ENCODE measurements around the gene UCP2. TPM values are rescaled to one million over a fixed set of nuclear protein-coding genes. Genes with fewer than 3 reads are reported as not detected.
A peak's percentile ranks its signal among the peaks of the same experiment; 100 is the strongest.
"Not testable (repeated sequence)": the region's sequence is repeated elsewhere in the genome, so short reads cannot be mapped to it uniquely, and the experiment has no call there.

UCP2 gene
- total RNA-seq, 1 experiment from 2014 or later, result 30.4 TPM

GRCh38 chr11:73995731-73996130 is 13.1 kb upstream of the UCP2 start:
- no peak for DNase-seq (ENCODE audit: low spot score)

DNA sequence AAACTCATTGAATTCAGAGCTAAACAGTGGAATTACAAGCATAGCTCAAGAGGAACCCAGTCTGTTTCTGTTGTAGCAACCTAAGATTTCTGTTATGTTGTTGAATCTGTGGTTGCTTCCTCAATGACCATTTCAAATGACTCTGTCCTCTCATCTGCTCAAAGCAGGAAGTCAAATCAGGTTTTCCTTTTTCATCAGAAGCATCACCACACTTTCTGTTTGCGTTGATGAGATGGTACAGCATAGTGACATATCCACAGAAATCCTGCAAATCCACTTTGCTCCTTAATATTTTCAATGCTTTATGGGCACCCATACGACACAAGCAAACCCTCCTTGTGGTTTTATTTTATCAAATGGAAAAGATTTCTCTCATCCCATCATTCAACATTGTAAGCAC is 12.6 kb upstream of the UCP2 start:
- DNase-seq (ENCODE audit: low spot score), result no peak

- DNase-seq (ENCODE audit: low spot score), result no peak
Observed at GRCh38 chr11:73991471-73992006, 8.9 kb upstream of the UCP2 start.

GRCh38 chr11:73990730-73991129 is 8.1 kb upstream of the UCP2 start:
- no peak for DNase-seq (ENCODE audit: low spot score)

GRCh38 chr11:73989156-73989555 is 6.5 kb upstream of the UCP2 start:
- no peak for DNase-seq (ENCODE audit: low spot score)

GRCh38 chr11:73988227-73988626 is 5.6 kb upstream of the UCP2 start:
- no peak for DNase-seq (ENCODE audit: low spot score)

GRCh38 chr11:73985661-73986060 is 3.0 kb upstream of the UCP2 start:
- not testable (repeated sequence) for DNase-seq (ENCODE audit: low spot score)

GRCh38 chr11:73983741-73984538 is 1.3 kb upstream of the UCP2 start:
- no peak for DNase-seq (ENCODE audit: low spot score)

DNA sequence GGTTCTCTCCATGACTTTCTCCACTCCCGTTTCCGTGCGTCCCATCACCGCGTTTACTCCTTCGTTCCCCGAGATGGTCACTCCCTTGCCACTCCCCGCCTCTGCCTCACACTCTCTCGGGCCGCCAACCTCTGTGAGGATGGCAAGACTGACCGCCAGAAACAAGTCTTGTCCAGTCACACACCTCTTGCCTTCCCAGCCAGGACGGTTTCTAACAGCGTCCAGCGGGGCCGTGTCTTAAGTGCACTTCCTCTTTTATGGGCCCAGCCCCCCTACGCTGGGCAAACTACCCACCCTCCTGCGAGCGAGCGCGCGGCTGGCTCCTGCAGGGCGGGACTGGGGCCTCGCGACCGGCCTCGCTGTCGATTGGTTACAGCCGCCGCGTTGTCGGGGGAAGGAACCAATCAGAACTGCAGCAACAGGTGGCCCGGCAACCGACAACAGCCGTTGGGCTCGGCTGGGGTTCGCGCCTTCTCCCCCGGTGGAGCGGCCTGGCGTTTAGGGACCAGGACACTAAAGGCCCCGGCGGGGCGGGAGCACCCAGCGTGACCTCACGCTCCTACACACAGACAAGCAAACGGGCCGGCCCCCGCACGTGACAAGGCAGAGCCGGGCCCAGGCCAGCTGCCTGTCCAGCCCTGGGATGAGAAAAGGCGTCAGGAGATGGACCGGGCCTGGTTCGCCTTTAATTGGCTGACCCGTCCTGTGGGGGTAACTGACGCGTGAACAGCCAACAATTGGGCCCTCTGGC is 522 bp upstream of the UCP2 start:
- peak; percentile 88 for DNase-seq (ENCODE audit: low spot score)

DNA sequence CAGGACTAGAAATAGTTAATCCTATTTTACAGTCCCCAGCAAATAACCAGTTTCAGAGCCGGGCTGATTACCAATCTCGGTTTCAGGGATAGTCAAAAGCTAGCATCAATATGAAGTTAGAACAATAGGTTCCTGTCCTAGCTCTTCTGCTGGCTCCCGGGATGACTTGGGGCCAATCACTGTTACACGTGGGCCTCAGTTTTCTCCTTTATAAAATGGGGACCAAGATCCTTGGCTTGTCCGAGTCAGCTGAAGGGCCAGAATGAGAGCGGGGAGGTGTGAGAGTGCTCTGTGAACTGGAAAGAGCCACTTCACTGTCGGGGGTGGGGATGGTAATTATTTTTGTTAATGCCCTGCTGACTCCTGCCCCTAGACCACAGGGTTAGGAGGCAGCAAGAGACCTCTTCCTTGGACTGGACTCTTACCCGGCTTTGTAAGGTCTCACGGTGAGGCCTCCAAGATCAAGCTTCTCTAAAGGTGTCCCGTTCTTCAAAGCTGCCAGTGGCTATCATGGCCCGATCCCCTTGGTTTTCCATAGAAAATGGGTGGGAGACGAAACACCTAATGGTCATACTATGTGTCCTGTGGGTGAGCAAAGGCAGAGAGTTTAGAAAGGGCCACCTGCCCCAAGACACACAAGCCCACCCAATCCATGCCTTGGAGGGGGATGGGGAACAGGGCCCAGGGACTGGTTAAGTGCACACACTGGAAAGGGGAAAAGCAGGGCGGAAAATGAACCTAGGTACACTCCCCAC is 1.4 kb downstream of the UCP2 start:
- no peak for DNase-seq (ENCODE audit: low spot score)

GRCh38 chr11:73980001-73980961 is 2.4 kb downstream of the UCP2 start:
- DNase-seq (ENCODE audit: low spot score), result no peak

DNA sequence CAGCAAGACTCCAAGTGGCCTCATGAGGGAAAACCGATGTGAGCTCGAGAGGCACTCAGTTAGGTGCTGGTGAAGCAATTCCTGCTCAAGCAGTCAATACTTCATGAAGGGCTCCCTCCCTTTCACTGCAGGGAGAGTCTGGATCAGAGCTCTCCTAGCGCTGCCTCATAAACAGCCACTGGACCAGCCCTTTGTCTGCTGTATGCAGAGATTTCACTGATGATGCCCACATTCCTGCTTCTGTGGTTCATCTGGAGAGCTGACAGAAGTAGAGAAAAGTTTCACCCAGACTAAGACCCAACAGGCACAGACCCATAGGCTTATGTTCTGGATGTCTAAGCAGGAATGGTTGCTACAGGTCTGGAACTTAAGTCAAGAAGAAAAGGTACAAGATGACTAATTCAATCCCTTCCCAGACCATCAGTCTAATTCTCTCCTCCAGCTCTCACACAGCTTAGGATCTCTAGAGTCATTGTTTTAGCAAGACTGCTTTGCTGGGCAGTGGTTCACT is 4.0 kb downstream of the UCP2 start:
- DNase-seq (ENCODE audit: low spot score), result no peak

GRCh38 chr11:73977856-73978519 is 4.7 kb downstream of the UCP2 start:
- no peak for DNase-seq (ENCODE audit: low spot score)

GRCh38 chr11:73976451-73977151 is 6.0 kb downstream of the UCP2 start:
- no peak for DNase-seq (ENCODE audit: low spot score)

- DNase-seq (ENCODE audit: low spot score), result no peak
Observed at GRCh38 chr11:73975479-73975757, 7.2 kb downstream of the UCP2 start.

- DNase-seq (ENCODE audit: low spot score), result no peak
Observed at GRCh38 chr11:73974604-73975478, 7.8 kb downstream of the UCP2 start.

DNA sequence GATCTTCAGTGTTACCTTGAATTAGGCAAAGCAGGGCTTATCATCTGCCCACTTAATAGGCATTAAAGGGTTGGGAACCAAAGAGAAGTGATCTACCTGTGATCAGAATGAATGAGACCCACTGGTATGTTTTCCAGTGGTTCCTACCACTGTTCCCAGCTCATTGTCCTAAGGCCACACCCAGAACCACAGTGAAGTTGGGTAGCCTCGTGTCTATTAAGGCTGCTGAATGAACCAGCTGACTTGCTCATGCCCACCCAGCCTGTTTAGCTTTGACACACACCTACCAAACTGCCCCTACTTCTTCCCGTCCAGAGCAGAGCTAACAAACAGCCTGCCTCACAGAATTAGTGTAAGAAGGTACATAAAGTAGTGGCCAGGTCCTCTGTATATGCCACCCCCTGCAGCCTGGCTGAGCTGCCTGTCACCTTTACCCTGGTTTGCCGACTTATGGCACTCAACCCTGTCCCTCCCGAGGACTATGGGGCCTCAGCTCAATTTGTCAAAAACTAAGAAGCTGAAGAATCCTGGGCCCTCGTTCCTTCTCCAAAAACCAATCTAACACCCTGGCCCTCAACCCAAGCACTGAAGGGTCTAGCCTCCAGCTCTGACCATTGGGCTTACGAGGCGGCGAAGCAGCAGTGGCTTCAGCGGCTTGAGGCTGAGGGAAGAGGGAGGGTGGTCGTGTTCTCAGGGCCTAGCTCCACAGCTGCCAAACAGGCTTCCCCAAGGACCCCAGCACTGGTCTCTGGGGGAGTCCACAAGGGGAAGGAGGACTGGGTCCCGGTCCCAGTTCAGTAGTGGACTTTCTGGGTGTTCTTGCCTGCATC is 9.8 kb downstream of the UCP2 start:
- no peak for DNase-seq (ENCODE audit: low spot score)

- DNase-seq (ENCODE audit: low spot score), result no peak
Observed at GRCh38 chr11:73972187-73972586, 10.5 kb downstream of the UCP2 start.

All from A172 (cell line).